ENCODE measurements around the gene LRRC4C. TPM values are rescaled to one million over a fixed set of nuclear protein-coding genes. Genes with fewer than 3 reads are reported as not detected.
"Not testable (repeated sequence)": the region's sequence is repeated elsewhere in the genome, so short reads cannot be mapped to it uniquely, and the experiment has no call there.

The LRRC4C gene
- total RNA-seq, 1 donor from 2014 or later: 1.5 TPM

GRCh38 chr11:40207416-40207815 is 1252.0 kb downstream of the LRRC4C start:
- DNase-seq (ENCODE audit: low read depth): no peak
- Histone ChIP-seq H3K36me3 (ENCODE audit: control insufficient read depth, insufficient read depth, low read length) (no peaks in the 10 kb centered on the region), H3K27me3 (ENCODE audit: control insufficient read depth, insufficient read depth, low read length) (no peaks in the 10 kb centered on the region), H3K4me3 (ENCODE audit: low read depth, low read length) (no peak overlapping the region)
- no peak for TF ChIP-seq CTCF (IDR thresholded peaks at IDR 0.05; ENCODE audit: insufficient read depth, low read length, poor library complexity, severe bottlenecking)

GRCh38 chr11:40204228-40204627 is 1255.2 kb downstream of the LRRC4C start:
- DNase-seq (ENCODE audit: low read depth): no peak
- TF ChIP-seq CTCF (IDR thresholded peaks at IDR 0.05; ENCODE audit: insufficient read depth, low read length, poor library complexity, severe bottlenecking): no peak
- no peaks in the 10 kb centered on the region for H3K27me3 ChIP-seq (ENCODE audit: control insufficient read depth, insufficient read depth, low read length)
- H3K4me3 ChIP-seq (ENCODE audit: low read depth, low read length): no peak overlapping the region
- no peaks in the 10 kb centered on the region for H3K36me3 ChIP-seq (ENCODE audit: control insufficient read depth, insufficient read depth, low read length)

- no peak for TF ChIP-seq CTCF (IDR thresholded peaks at IDR 0.05; ENCODE audit: insufficient read depth, low read length, poor library complexity, severe bottlenecking)
- no peak for DNase-seq (ENCODE audit: low read depth)
- no peaks in the 10 kb centered on the region for H3K27me3 ChIP-seq (ENCODE audit: control insufficient read depth, insufficient read depth, low read length)
- no peaks in the 10 kb centered on the region for H3K36me3 ChIP-seq (ENCODE audit: control insufficient read depth, insufficient read depth, low read length)
- H3K4me3 ChIP-seq (ENCODE audit: low read depth, low read length): no peak overlapping the region
Measured at GRCh38 chr11:40203606-40204005, 1255.8 kb downstream of the LRRC4C start.

GRCh38 chr11:40202589-40203270 is 1256.7 kb downstream of the LRRC4C start:
- H3K27me3 ChIP-seq (ENCODE audit: control insufficient read depth, insufficient read depth, low read length): no peaks in the 10 kb centered on the region
- no peak for TF ChIP-seq CTCF (IDR thresholded peaks at IDR 0.05; ENCODE audit: insufficient read depth, low read length, poor library complexity, severe bottlenecking)

GRCh38 chr11:40192590-40192989 is 1266.9 kb downstream of the LRRC4C start:
- not testable (repeated sequence) for H3K36me3 ChIP-seq (ENCODE audit: control insufficient read depth, insufficient read depth, low read length); H3K4me3 ChIP-seq (ENCODE audit: low read depth, low read length); H3K27me3 ChIP-seq (ENCODE audit: control insufficient read depth, insufficient read depth, low read length); DNase-seq (ENCODE audit: low read depth)

More at GRCh38 chr11:40202589-40203270, 1256.7 kb downstream of the LRRC4C start:
- no peak for DNase-seq (ENCODE audit: low read depth)
- no peaks in the 10 kb centered on the region for H3K36me3 ChIP-seq (ENCODE audit: control insufficient read depth, insufficient read depth, low read length)
- H3K4me3 ChIP-seq (ENCODE audit: low read depth, low read length): no peak overlapping the region

GRCh38 chr11:40190294-40190693 is 1269.2 kb downstream of the LRRC4C start:
- DNase-seq (ENCODE audit: low read depth): no peak
- TF ChIP-seq CTCF (IDR thresholded peaks at IDR 0.05; ENCODE audit: insufficient read depth, low read length, poor library complexity, severe bottlenecking): no peak
- no peaks in the 10 kb centered on the region for H3K36me3 ChIP-seq (ENCODE audit: control insufficient read depth, insufficient read depth, low read length)
- H3K27me3 ChIP-seq (ENCODE audit: control insufficient read depth, insufficient read depth, low read length): no peaks in the 10 kb centered on the region
- no peak overlapping the region for H3K4me3 ChIP-seq (ENCODE audit: low read depth, low read length)

Data from kidney epithelial cell (primary cell).